ENCODE data around the gene SECISBP2.
"Not testable (repeated sequence)": the region's sequence is repeated elsewhere in the genome, so short reads cannot be mapped to it uniquely, and the experiment has no call there.

The SECISBP2 gene

DNA sequence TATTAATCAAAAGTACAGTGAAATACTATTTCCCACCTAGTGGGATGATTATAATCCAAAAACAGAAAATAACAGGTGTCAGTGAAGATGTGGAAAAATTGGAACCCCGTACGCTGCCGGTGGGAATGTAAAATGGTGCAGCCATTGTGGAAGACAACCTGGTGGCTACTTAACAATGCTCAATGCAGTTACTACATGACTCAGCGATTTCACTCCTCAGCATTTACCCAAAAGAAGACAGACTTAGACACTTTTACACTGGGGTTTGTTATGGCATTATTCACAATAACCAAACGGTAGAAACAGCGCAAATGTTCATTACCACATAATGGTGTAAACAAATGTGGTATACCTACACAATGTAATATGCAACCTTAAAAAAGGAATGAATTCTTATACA, 23.9 kb downstream of the SECISBP2 start:
- TF ChIP-seq, protein P1, sequence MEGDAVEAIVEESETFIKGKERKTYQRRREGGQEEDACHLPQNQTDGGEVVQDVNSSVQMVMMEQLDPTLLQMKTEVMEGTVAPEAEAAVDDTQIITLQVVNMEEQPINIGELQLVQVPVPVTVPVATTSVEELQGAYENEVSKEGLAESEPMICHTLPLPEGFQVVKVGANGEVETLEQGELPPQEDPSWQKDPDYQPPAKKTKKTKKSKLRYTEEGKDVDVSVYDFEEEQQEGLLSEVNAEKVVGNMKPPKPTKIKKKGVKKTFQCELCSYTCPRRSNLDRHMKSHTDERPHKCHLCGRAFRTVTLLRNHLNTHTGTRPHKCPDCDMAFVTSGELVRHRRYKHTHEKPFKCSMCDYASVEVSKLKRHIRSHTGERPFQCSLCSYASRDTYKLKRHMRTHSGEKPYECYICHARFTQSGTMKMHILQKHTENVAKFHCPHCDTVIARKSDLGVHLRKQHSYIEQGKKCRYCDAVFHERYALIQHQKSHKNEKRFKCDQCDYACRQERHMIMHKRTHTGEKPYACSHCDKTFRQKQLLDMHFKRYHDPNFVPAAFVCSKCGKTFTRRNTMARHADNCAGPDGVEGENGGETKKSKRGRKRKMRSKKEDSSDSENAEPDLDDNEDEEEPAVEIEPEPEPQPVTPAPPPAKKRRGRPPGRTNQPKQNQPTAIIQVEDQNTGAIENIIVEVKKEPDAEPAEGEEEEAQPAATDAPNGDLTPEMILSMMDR (IDR thresholded peaks at IDR 0.05; ENCODE audit: low read depth, low read length): no peak
- DNase-seq (ENCODE audit: extremely low read depth, low read depth): no peak

DNA sequence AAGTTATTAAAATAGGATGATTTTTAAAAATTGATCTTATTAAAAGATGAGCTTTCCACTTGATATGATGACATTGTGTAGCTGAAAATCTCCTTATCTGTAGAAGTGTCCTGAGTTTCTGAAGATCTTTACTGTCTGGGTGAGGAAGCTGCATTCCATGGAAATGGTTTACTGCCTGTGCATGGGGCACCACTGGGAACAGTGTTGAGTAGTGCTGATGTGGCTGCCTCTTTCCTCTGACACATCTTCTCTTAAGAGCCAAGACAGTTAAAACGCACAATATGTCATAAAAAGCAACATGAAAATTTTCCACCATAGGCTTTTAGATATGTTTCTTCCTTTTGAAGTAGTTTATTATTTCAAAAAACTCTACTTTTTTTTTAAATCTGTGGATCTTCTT, 24.6 kb downstream of the SECISBP2 start:
- DNase-seq (ENCODE audit: extremely low read depth, low read depth): no peak
- TF ChIP-seq, protein P1 (IDR thresholded peaks at IDR 0.05; ENCODE audit: low read depth, low read length): no peak

DNA sequence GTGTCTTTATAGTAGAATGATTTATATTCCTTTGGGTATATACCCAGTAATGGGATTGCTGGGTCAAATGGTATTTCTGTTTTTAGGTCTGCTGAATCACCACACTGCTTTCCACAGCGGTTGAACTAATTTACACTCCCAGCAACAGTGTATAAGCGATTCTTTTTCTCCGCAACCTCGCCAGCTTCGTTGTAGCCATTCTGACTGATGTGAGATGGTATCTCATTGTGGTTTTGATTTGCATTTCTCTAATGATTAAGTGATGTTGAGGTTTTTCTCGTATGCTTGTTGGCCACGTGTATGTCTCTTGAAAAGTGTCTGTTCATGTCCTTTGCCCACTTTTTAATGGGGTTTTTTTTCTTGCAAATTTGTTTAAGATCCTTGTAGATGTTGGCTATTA, 25.5 kb downstream of the SECISBP2 start:
- not testable (repeated sequence) for DNase-seq (ENCODE audit: extremely low read depth, low read depth)

DNA sequence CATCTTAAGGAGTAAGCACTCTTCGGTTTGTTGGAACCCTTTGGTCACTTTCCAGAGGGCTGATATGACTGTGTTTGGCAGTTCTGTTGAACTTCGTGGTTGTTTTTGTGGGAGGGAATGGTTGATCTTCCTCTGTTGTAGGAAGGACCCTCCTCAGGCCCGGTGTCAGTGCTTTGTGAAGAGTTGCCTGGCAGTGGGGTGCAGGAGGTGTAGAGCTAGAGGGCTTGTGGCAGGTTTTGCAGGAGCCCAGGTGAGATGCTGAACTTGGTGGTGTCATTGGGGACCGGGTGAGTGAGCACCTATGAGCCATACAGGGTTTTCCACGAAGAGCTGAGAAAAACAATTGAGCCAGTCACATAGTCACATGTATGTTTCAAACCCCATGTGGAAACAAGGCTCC, 27.2 kb downstream of the SECISBP2 start:
- DNase-seq (ENCODE audit: extremely low read depth, low read depth): no peak
- TF ChIP-seq, protein P1 (IDR thresholded peaks at IDR 0.05; ENCODE audit: low read depth, low read length): no peak

DNA sequence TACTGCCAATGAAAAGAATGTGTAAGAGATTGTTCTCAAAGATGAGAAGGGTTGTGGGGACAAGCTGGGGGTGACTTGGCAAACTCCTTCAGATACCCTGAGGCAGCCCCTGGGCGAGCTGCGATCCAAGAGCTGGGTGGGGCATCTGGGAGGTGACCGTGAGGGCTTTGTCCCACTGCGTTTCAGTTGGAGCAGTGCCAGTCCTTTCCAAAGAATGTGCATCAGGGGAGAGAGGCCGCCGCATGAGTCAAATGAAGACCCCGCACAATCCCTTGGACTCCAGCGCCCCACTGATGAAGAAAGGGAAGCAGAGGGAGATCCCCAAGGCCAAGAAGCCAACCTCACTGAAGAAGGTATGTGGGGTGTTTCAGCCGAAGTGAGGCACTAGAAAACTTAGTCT, 28.4 kb downstream of the SECISBP2 start:
- no peak for DNase-seq (ENCODE audit: extremely low read depth, low read depth)
- TF ChIP-seq, protein P1 (IDR thresholded peaks at IDR 0.05; ENCODE audit: low read depth, low read length): no peak

DNA sequence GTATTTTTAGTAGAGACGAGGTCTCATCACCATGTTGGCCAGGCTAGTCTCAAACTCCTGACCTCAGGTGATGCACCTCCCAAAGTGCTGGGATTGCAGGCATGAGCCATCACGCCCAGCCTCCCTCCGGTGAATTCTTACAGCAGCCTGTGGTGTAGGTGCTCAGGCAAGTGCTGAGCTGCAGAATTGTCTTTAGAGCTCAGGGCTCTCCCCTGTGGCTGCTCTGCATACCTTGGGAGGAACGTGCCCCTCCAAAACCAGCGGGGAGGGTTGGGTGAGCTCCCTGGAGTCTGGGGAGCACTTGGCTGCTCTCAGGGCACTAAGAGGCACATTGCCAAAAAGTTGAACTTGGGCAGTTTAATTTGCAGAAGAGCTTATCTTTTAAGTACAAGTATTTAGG, 29.4 kb downstream of the SECISBP2 start:
- no peak for DNase-seq (ENCODE audit: extremely low read depth, low read depth)
- TF ChIP-seq, protein P1 (IDR thresholded peaks at IDR 0.05; ENCODE audit: low read depth, low read length): no peak

DNA sequence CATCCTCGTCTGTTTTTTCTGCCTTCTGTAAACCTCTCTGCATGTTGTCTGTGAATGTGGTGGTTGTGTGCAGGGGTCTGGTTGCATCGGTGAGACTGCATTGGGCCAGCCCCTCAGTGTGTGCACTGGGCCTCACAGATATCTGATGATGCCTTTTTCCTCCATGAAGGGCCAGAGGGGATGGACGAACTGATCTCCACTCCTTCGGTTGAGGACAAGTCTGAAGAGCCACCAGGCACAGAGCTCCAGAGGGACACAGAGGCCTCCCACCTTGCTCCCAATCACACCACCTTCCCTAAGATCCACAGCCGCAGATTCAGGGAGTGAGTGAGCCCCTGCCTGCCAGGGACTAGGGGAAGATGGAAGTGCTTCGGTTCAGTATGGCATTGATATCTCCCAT, 31.3 kb downstream of the SECISBP2 start:
- TF ChIP-seq, protein P1 (IDR thresholded peaks at IDR 0.05; ENCODE audit: low read depth, low read length): no peak
- DNase-seq (ENCODE audit: extremely low read depth, low read depth): no peak

DNA sequence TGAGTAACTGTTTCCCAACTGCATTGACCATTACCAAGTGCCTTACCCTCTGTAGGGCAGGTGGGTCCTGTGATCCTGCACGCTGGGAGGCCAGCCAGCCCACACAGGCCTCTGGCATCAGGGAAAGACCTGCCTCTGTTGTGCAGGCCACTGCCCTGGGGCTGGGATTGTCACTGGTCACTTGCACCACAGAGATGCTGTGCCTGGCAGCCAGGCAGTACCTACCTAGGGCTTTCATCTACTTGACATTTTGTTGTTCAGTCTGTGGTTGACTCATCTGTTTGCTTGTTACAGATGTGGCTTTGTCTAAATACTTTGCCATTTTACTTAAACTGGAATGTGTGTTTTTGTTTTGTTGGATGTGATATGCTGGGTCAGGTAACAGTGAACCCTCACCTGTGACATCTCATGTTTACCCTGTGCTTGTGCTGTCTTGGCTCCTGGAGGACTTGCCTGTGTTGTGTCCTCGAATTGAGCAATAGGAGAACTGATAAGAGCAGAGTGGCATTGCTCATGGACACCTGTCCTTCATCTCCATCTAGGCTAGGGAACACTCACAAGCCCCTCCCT, 32.8 kb downstream of the SECISBP2 start:
- DNase-seq (ENCODE audit: extremely low read depth, low read depth): no peak

More for the DNA sequence above, 32.8 kb downstream of the SECISBP2 start:
- TF ChIP-seq, protein P1 (IDR thresholded peaks at IDR 0.05; ENCODE audit: low read depth, low read length): no peak
